WI38 (cell line): ENCODE measurements around the gene JADE2.

Experiments
- H3K4me3 ChIP-seq: 2 replicates; pipeline ENCODE4 v1.5.1; 2011; ENCODE audit warnings: low read depth, mild to moderate bottlenecking, control low read depth, low read length
- CTCF ChIP-seq: IDR thresholded peaks from 2 replicates; pipeline ENCODE4 v1.5.1; 2012; ENCODE audit warnings: low read depth, mild to moderate bottlenecking, control low read depth, low read length

Gene JADE2

DNA sequence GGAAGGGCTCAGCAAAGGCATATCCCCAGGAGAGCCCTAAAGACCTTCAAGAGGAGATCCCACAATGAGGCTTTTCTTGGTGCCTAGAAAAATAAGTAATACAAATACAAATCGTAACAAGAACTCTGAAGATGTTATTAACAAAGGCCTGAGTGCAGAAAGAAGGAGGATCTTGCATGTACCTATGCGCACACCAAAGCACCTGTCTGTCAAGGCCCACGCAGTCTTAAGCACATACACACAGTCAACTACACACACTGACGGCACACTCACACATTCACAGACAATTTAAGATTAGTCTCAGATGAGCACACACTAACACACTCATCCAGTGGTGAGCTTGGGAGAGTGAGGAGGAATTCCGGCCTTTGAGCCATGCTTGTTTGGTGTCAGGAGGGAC lies 38.5 kb downstream of the JADE2 start:
- no peak for TF ChIP-seq CTCF
- no peak overlapping the region for H3K4me3 ChIP-seq

DNA sequence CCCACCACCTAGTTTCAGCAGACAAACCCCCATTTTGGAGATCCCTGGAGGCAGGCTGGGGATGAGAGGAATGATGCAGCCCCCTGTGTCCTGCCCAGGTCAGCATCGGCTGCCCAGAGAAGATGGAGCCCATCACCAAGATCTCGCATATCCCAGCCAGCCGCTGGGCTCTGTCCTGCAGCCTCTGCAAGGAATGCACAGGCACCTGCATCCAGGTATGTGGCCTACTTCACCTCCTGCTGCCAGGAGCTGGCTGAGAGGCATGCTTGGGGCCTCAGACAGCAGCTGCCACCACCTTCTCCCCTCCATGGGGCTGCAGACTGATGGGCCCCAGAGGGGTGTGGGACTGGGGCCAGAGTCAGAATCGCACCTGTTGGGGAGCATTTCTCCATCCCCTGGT lies 38.9 kb downstream of the JADE2 start:
- no peak for TF ChIP-seq CTCF
- no peak overlapping the region for H3K4me3 ChIP-seq

- H3K4me3 ChIP-seq: no peak overlapping the region
- no peak for TF ChIP-seq CTCF
These were observed 40.6 kb downstream of the JADE2 start for GRCh38 chr5:134565791-134566740.

GRCh38 chr5:134566741-134567221 lies 41.3 kb downstream of the JADE2 start:
- TF ChIP-seq CTCF: no peak
- no peak overlapping the region for H3K4me3 ChIP-seq

GRCh38 chr5:134567641-134568336 lies 42.3 kb downstream of the JADE2 start:
- TF ChIP-seq CTCF: no peak

DNA sequence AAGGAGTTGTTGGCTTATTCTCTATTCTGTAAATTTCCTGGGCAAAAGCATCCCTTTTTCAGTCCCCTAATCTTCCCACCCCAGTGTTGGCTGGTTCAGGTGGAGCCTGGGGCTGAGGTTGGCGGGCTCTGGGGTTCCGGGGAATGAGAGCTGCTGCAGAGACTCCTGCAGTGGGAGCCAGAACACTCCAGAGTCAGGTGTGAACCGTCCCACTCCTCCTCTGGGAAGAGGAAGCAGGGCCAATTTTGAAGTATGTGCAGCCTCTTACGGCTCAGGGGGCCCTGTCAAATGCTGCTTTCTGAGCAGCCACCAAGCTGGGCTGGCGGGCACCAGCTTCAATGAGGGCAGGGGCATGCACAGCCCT lies 42.8 kb downstream of the JADE2 start:
- no peak overlapping the region for H3K4me3 ChIP-seq

More at GRCh38 chr5:134567641-134568336, 42.3 kb downstream of the JADE2 start:
- H3K4me3 ChIP-seq: no peak overlapping the region

More for the DNA sequence above, 42.8 kb downstream of the JADE2 start:
- no peak for TF ChIP-seq CTCF
